K562 treated with DMSO at 1 percent for 12 hours (cell line): ENCODE data around the gene CD99. TPM values are rescaled to one million over a fixed set of nuclear protein-coding genes. Genes with fewer than 3 reads are reported as not detected.

Experiments used
- total RNA-seq: library from RNA; unstranded; fragments of 300-600 nt; gene quantifications from 2 replicates; pipeline ENCODE4 v1.2.3, GENCODE V29; 2022; ENCODE audit not compliant: insufficient read depth

Gene CD99
- 59.6 and 62.4 TPM in 2 replicates for total RNA-seq

GRCh38 chrX:2690856-2691542 lies at the start of gene CD99:
CD99 (plus strand) TSS chrX:2691295; CDS start chrX:2691361, 66 bp downstream.

GRCh38 chrX:2751874-2752300 lies 60.8 kb downstream of the CD99 start, which contains the start of gene XG:
XG (plus strand) TSS chrX:2752040; CDS start chrX:2752275, 235 bp downstream.

Other genes with a start within 250 kb of the CD99 start
- 3.9 and 10.5 TPM in 2 replicates for gene DHRSX, start 190.3 kb upstream of the CD99 start, total RNA-seq
- gene ZBED1, start 190.3 kb upstream of the CD99 start, total RNA-seq = 15.8 and 27.7 TPM in 2 replicates
- not detected in 2 replicates for gene XG, start 60.7 kb downstream of the CD99 start, total RNA-seq
- 4.9 and 12.8 TPM in 2 replicates for gene GYG2, start 137.6 kb downstream of the CD99 start, total RNA-seq
- 0.96 and 1.2 TPM in 2 replicates for gene ARSD, start 238.0 kb downstream of the CD99 start, total RNA-seq